Stomach (tissue), 9 donors: ENCODE measurements around the gene STARD5. TPM values are rescaled to one million over a fixed set of nuclear protein-coding genes. Genes with fewer than 3 reads are reported as not detected.

ENCODE experiments used
- DNase-seq, 2 donors: peaks; one replicate each; pipeline versions ENCODE4 v3.0.0 to v3.0.0-alpha.2; 2013 to 2019
- H3K27ac ChIP-seq, 5 donors: fragments of 200-600 bp in 4 of 5; sonication (generic) in 4 of 5; one replicate each; pipeline ENCODE4 v1.5.1; 2013 to 2019; ENCODE audit warnings: mild to moderate bottlenecking in 1 of 5, moderate library complexity in 1 of 5
- H3K27me3 ChIP-seq, 3 donors: fragments of 200-600 bp; sonication (generic); one replicate each; pipeline ENCODE4 v1.5.1; 2017 to 2019; ENCODE audit warnings: mixed run types in 1 of 3
- H3K36me3 ChIP-seq, 4 donors: fragments of 200-600 bp; sonication (generic); 1 replicate in 3 of 4; 2 replicates in 1 of 4; pipeline ENCODE4 v1.5.1; 2016 to 2019
- H3K4me1 ChIP-seq, 4 donors: fragments of 200-600 bp; sonication (generic); one replicate each; pipeline ENCODE4 v1.5.1; 2016 to 2019
- H3K4me3 ChIP-seq, 4 donors: fragments of 200-600 bp; sonication (generic) in 3 of 4; one replicate each; pipeline ENCODE4 v1.5.1; 2016 to 2019; ENCODE audit warnings: mild to moderate bottlenecking in 1 of 4
- H3K9me3 ChIP-seq, 4 donors: fragments of 200-600 bp; sonication (generic); one replicate each; pipeline ENCODE4 v1.5.1; 2016 to 2019
- EP300 ChIP-seq: sonication (generic); formaldehyde crosslinking; IDR thresholded peaks from one replicate; pipeline ENCODE4 v1.6.1; 2017; ENCODE audit warnings: antibody characterized with exemption
- POLR2A ChIP-seq, 4 donors: fragments of 450-650 bp; IDR thresholded peaks; one replicate each; pipeline ENCODE4 v1.6.1; 2016; ENCODE audit warnings: antibody characterized with exemption in 4 of 4, control low read depth in 2 of 4, mild to moderate bottlenecking in 1 of 4, moderate library complexity in 1 of 4
- POLR2AphosphoS5 ChIP-seq, 3 donors: sonication (generic); formaldehyde crosslinking; IDR thresholded peaks; one replicate each; pipeline ENCODE4 v1.6.1; 2016; ENCODE audit warnings: antibody characterized with exemption in 3 of 3
- WGBS, 5 donors: extraction: QIAGEN DNeasy Blood & Tissue Kit in 3 of 5; methylation state at CpG; one replicate each; pipeline versions ENCODE4 v1.1.5 to v1.1.7; 2013 to 2018; 5-methylcytosine and 5-hydroxymethylcytosine counted together
- intact Hi-C: fragments of 100-400 bp; cut with DNase I; formaldehyde crosslinking; loops from one replicate; pipeline ENCODE4 v1.15.1; 2023; ENCODE audit warnings: low total_unique reads
- polyA plus RNA-seq, 3 donors: library from polyadenylated mRNA; stranded (reverse); fragments of 200-250 nt; gene quantifications; one replicate each; pipeline ENCODE4 v1.2.3, GENCODE V29; 2013
- total RNA-seq, 5 donors: library from RNA; depleted of rRNA; stranded (reverse); fragments of >200 nt; gene quantifications; one replicate each; pipeline versions ENCODE4 v1.1.0 to v1.2.3, GENCODE V29; 2014 to 2016
- TF ChIP-seq, protein P1 (sequence below), 7 experiments: fragments of 450-650 bp in 4 of 7; fragments of 200-600 bp in 3 of 7; sonication (generic) in 3 of 7; IDR thresholded peaks; one replicate each; pipeline ENCODE4 v1.5.1; 2016 to 2019; ENCODE audit warnings: antibody characterized with exemption in 7 of 7, control low read depth in 2 of 7, mild to moderate bottlenecking in 1 of 7
- donor health status: healthy with polysubstance abuse.
- donor health status: Bipolar disorder and iron deficiency.
- donor health status: healthy.

Gene STARD5
- total and polyA plus RNA-seq, 8 donors: 0.89 to 157 (median 4.2) TPM; not detected in 1

DNA sequence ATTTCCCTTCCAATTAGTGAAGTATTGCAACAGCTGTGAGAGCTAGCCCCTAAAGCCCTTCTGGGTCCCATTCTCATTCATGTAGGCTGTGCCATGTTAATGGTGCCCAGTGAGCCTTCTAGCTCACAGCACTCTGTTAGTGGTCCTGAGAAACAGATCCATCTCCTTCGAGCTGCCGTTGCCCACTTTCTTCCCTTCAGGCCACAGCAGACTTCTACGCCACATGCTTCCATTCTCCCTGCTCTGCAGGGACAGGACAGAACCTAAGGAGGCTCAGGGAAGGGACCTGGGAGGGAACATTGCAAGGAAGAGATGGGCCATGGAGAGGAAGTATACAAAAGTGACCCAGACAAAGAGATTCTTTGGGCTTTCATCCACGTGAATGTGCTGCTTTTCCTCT, 11.7 kb upstream of the STARD5 start:
- 92 to 98% (median 95%) methylated on average over 4 of the region's 4 CpGs for WGBS, 5 donors
- TF ChIP-seq EP300: no peak
- TF ChIP-seq, protein P1, sequence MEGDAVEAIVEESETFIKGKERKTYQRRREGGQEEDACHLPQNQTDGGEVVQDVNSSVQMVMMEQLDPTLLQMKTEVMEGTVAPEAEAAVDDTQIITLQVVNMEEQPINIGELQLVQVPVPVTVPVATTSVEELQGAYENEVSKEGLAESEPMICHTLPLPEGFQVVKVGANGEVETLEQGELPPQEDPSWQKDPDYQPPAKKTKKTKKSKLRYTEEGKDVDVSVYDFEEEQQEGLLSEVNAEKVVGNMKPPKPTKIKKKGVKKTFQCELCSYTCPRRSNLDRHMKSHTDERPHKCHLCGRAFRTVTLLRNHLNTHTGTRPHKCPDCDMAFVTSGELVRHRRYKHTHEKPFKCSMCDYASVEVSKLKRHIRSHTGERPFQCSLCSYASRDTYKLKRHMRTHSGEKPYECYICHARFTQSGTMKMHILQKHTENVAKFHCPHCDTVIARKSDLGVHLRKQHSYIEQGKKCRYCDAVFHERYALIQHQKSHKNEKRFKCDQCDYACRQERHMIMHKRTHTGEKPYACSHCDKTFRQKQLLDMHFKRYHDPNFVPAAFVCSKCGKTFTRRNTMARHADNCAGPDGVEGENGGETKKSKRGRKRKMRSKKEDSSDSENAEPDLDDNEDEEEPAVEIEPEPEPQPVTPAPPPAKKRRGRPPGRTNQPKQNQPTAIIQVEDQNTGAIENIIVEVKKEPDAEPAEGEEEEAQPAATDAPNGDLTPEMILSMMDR (IDR thresholded peaks at IDR 0.05): no peak
- TF ChIP-seq POLR2AphosphoS5 (IDR thresholded peaks at IDR 0.05): no peak
- TF ChIP-seq POLR2A (IDR thresholded peaks at IDR 0.05): no peak

DNA sequence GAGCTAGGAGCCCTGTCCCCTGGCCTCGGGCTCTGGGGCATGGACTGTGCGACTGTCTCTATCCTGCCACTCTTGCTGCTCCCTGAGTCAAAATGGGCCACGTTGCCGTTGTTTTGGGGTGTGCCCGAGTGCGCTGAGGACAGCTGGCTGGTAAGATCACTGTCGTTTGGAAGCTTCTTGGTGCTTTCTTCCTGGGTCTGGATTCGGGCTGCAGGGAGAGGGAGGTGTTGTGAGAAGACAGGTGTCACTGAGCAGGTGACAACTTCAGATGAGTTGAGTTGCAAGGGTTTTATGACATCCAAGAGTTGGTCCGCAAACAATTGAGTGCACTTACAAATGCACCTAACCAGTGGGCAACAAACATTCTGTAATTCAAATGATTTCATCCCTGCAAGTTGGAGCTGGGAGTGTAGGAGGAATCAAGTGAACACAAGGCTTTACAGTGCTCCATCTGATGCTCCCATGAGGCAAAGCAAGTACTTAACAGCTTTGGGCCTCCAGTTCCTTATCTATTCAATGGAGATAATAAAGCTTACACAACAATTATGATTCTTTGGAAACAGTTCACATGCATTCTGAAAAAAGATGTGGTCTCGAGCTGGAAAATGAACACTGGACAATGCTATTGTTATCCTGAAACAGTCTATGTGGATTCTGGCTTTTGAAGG, 11.0 kb upstream of the STARD5 start:
- intact Hi-C loops: no loop called here
- WGBS, 5 donors: 77 to 89% (median 86%) methylated on average over 10 of the region's 10 CpGs
- DNase-seq: no peak
- no peaks in the 10 kb centered on the region for H3K4me1 ChIP-seq
- no peak overlapping the region for H3K27ac ChIP-seq
- H3K9me3 ChIP-seq: no peaks in the 10 kb centered on the region
- H3K27me3 ChIP-seq: no peaks in the 10 kb centered on the region
- H3K4me3 ChIP-seq: no peak overlapping the region
- H3K36me3 ChIP-seq: no peaks in the 10 kb centered on the region
- TF ChIP-seq, protein P1 (IDR thresholded peaks at IDR 0.05): no peak
- TF ChIP-seq POLR2AphosphoS5 (IDR thresholded peaks at IDR 0.05) (no peak), POLR2A (IDR thresholded peaks at IDR 0.05) (no peak), EP300 (no peak)

More for the DNA sequence above, 11.7 kb upstream of the STARD5 start:
- H3K4me3 ChIP-seq: no peak overlapping the region
- H3K9me3 ChIP-seq: no peaks in the 10 kb centered on the region
- no peak for DNase-seq
- intact Hi-C loops: no loop called here
- H3K4me1 ChIP-seq: no peaks in the 10 kb centered on the region
- no peaks in the 10 kb centered on the region for H3K27me3 ChIP-seq
- no peak overlapping the region for H3K27ac ChIP-seq
- no peaks in the 10 kb centered on the region for H3K36me3 ChIP-seq

DNA sequence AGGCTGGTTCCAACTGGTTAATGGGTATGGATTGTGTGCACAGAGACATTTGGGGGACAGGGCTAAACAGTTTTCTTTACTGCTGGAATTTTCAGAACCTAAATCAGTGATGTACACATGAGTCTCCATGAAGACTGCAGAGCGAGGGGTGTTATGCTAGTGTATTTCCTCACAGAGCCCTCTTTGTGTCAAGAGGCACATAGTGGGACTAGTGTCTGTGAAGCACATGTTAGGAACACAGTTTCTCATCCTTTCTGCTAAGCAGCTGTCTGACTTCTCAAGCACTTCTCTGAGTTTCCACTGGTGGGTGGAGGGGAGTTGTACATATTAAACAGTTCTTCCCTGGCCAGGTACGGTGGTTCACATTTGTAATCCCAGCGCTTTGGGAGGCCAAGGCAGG, 9.4 kb upstream of the STARD5 start:
- 93 to 99% (median 95%) methylated on average over 3 of the region's 3 CpGs for WGBS, 5 donors
- no peak for DNase-seq
- intact Hi-C loops: no loop called here
- Histone ChIP-seq H3K9me3 (no peaks in the 10 kb centered on the region), H3K27me3 (no peaks in the 10 kb centered on the region), H3K4me3 (no peak overlapping the region), H3K36me3 (no peaks in the 10 kb centered on the region), H3K27ac (no peak overlapping the region), H3K4me1 (no peaks in the 10 kb centered on the region)
- TF ChIP-seq, protein P1 (IDR thresholded peaks at IDR 0.05): no peak
- no peak for TF ChIP-seq POLR2A (IDR thresholded peaks at IDR 0.05)

DNA sequence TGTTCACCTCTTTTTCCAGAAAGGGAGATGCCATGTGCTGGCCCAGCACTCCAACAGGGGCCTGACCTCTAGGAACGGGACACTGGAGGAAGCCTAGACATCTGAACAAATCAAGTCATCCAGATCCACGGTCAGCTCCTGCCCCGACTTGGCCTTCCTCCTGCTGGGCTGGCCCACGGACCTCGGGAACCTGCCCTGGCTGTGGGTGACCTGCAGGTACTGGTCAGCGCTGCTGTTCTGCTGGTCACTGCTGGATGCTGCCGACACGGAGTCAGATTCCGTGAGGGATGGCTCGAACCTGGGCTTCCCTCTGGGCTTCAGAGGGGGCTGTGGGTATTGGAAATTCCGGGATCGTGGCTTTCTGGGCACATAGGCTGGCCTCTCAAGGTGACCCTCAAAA, 8.4 kb upstream of the STARD5 start:
- Histone ChIP-seq H3K4me3 (no peak overlapping the region), H3K9me3 (no peaks in the 10 kb centered on the region), H3K4me1 (no peaks in the 10 kb centered on the region), H3K27ac (no peak overlapping the region), H3K27me3 (no peaks in the 10 kb centered on the region), H3K36me3 (no peaks in the 10 kb centered on the region)
- DNase-seq: no peak
- intact Hi-C loops: no loop called here
- TF ChIP-seq EP300: no peak
- no peak for TF ChIP-seq POLR2AphosphoS5 (IDR thresholded peaks at IDR 0.05)
- TF ChIP-seq POLR2A (IDR thresholded peaks at IDR 0.05): no peak
- TF ChIP-seq, protein P1 (IDR thresholded peaks at IDR 0.05): no peak
- 97 to 100% (median 97%) methylated on average over 12 of the region's 12 CpGs for WGBS, 5 donors
